SU-DHL-6 (cell line): ENCODE results near the gene CCR7.

Source experiments
- H2AFZ ChIP-seq: fragments of 200-600 bp; sonication (generic); 2 replicates; pipeline ENCODE4 v1.6.1; 2014; ENCODE audit warnings: low read depth, mild to moderate bottlenecking, moderate library complexity, mixed read lengths, antibody characterized with exemption, low read length; ENCODE audit not compliant: severe bottlenecking
- H3F3A ChIP-seq: fragments of 200-600 bp; shearing (Covaris generic); 2 replicates; pipeline ENCODE4 v1.6.0; 2016; ENCODE audit warnings: antibody characterized with exemption, mild to moderate bottlenecking; ENCODE audit not compliant: insufficient read depth
- H3K27ac ChIP-seq: fragments of 200-600 bp; sonication (generic); 2 replicates; pipeline ENCODE4 v1.5.1; 2016; ENCODE audit warnings: low read depth, mild to moderate bottlenecking, low read length, moderate library complexity, mixed read lengths
- H3K27me3 ChIP-seq: fragments of 200-600 bp; sonication (generic), shearing (Covaris generic); 2 replicates; pipeline ENCODE4 v1.6.0; 2014; ENCODE audit warnings: mild to moderate bottlenecking, low read length
- H3K36me3 ChIP-seq: fragments of 200-600 bp; sonication (generic); 2 replicates; pipeline ENCODE4 v1.6.1; 2014; ENCODE audit warnings: mild to moderate bottlenecking, low read length, mixed read lengths
- H3K4me2 ChIP-seq: fragments of 300-600, 200-600 bp; shearing (Covaris generic), sonication (generic); 2 replicates; pipeline ENCODE4 v1.6.0; 2014; ENCODE audit warnings: low read length, low read depth, mild to moderate bottlenecking; ENCODE audit not compliant: poor library complexity, severe bottlenecking
- H3K4me3 ChIP-seq: fragments of 200-600 bp; sonication (generic); 2 replicates; pipeline ENCODE4 v1.5.1; 2014; ENCODE audit warnings: antibody characterized with exemption, low read length, mild to moderate bottlenecking, mixed read lengths; ENCODE audit not compliant: insufficient read depth, poor library complexity, severe bottlenecking
- H3K79me2 ChIP-seq: fragments of 200-600 bp; sonication (generic); 2 replicates; pipeline ENCODE4 v1.6.1; 2014; ENCODE audit warnings: mild to moderate bottlenecking, low read length, moderate library complexity; ENCODE audit not compliant: insufficient read depth
- H3K9ac ChIP-seq: fragments of 200-600 bp; sonication (generic); 2 replicates; pipeline ENCODE4 v1.7.0; 2014; ENCODE audit warnings: mild to moderate bottlenecking, low read length
- H3K9me2 ChIP-seq: fragments of 200-600 bp; sonication (generic); replicated peaks from 2 replicates; pipeline ENCODE4 v1.6.1; 2014; ENCODE audit warnings: low read length; ENCODE audit not compliant: insufficient read depth
- H3K9me3 ChIP-seq: fragments of 200-600 bp; sonication (generic); 2 replicates; pipeline ENCODE4 v1.6.1; 2014; ENCODE audit warnings: low read length, mixed read lengths; ENCODE audit not compliant: insufficient read depth
- H4K20me1 ChIP-seq: fragments of 200-600 bp; sonication (generic); 2 replicates; pipeline ENCODE4 v1.6.1; 2014; ENCODE audit warnings: low read depth, mild to moderate bottlenecking, antibody characterized with exemption, low read length, moderate library complexity, mixed read lengths
- CTCF ChIP-seq: fragments of 200-600 bp; sonication (generic); IDR thresholded peaks from one replicate; pipeline ENCODE4 v1.5.1; 2017; ENCODE audit warnings: antibody characterized with exemption, mild to moderate bottlenecking, low read length, moderate library complexity; ENCODE audit not compliant: insufficient read depth, poor library complexity, severe bottlenecking
- EZH2phosphoT487 ChIP-seq: fragments of 200-600 bp; sonication (generic), shearing (Covaris generic); conservative IDR thresholded peaks from 2 replicates; pipeline ENCODE4 v1.6.1; 2018; ENCODE audit warnings: mild to moderate bottlenecking, antibody characterized with exemption, low read length, moderate library complexity, mixed read lengths

CCR7 gene

GRCh38 chr17:40511136-40511535 lies 54.1 kb downstream of the CCR7 start:
- Histone ChIP-seq H4K20me1 (no peaks in the 10 kb centered on the region), H3K9me2 (no peaks in the 10 kb centered on the region), H3K9me3 (no peaks in the 10 kb centered on the region), H3K9ac (no peak overlapping the region), H3K27ac (no peak overlapping the region), H3K36me3 (no peaks in the 10 kb centered on the region), H2AFZ (no peak overlapping the region), H3F3A (no peaks in the 10 kb centered on the region), H3K4me3 (no peak overlapping the region), H3K27me3 (no peaks in the 10 kb centered on the region), H3K79me2 (no peaks in the 10 kb centered on the region), H3K4me2 (no peak overlapping the region)
- TF ChIP-seq EZH2phosphoT487 (no peak), CTCF (no peak)

GRCh38 chr17:40510328-40510648 lies 55.0 kb downstream of the CCR7 start:
- TF ChIP-seq EZH2phosphoT487 (no peak), CTCF (no peak)
- no peak overlapping the region for H3K4me2 ChIP-seq
- H4K20me1 ChIP-seq: no peaks in the 10 kb centered on the region
- H3K9me3 ChIP-seq: no peaks in the 10 kb centered on the region
- H3K9ac ChIP-seq: no peak overlapping the region
- H3F3A ChIP-seq: no peaks in the 10 kb centered on the region
- H3K36me3 ChIP-seq: no peaks in the 10 kb centered on the region
- H3K9me2 ChIP-seq: no peaks in the 10 kb centered on the region
- no peak overlapping the region for H3K4me3 ChIP-seq
- no peak overlapping the region for H2AFZ ChIP-seq
- H3K79me2 ChIP-seq: no peaks in the 10 kb centered on the region
- no peaks in the 10 kb centered on the region for H3K27me3 ChIP-seq
- no peak overlapping the region for H3K27ac ChIP-seq

GRCh38 chr17:40509626-40510327 lies 55.5 kb downstream of the CCR7 start:
- Histone ChIP-seq H3K4me2 (no peak overlapping the region), H4K20me1 (no peaks in the 10 kb centered on the region), H3K79me2 (no peaks in the 10 kb centered on the region), H3K9ac (no peak overlapping the region), H3K27ac (no peak overlapping the region), H3K36me3 (no peaks in the 10 kb centered on the region), H3K9me2 (no peaks in the 10 kb centered on the region), H3K9me3 (no peaks in the 10 kb centered on the region), H3K27me3 (no peaks in the 10 kb centered on the region), H3F3A (no peaks in the 10 kb centered on the region), H2AFZ (no peak overlapping the region), H3K4me3 (no peak overlapping the region)
- TF ChIP-seq EZH2phosphoT487 (no peak), CTCF (no peak)
